GM12875 (cell line): ENCODE data around the gene ICOSLG.
"Not testable (repeated sequence)": the region's sequence is repeated elsewhere in the genome, so short reads cannot be mapped to it uniquely, and the experiment has no call there.

Source experiments
- H3K4me3 ChIP-seq: one replicate; pipeline ENCODE4 v1.5.1; 2011; ENCODE audit warnings: low read depth, low read length, control low read depth
- TF ChIP-seq, protein P1 (sequence below): IDR thresholded peaks from 2 replicates; pipeline ENCODE4 v1.5.1; 2011; ENCODE audit warnings: low read depth, mild to moderate bottlenecking, control low read depth, inconsistent platforms, low read length, moderate library complexity, borderline replicate concordance; ENCODE audit not compliant: insufficient read depth

Gene ICOSLG

DNA sequence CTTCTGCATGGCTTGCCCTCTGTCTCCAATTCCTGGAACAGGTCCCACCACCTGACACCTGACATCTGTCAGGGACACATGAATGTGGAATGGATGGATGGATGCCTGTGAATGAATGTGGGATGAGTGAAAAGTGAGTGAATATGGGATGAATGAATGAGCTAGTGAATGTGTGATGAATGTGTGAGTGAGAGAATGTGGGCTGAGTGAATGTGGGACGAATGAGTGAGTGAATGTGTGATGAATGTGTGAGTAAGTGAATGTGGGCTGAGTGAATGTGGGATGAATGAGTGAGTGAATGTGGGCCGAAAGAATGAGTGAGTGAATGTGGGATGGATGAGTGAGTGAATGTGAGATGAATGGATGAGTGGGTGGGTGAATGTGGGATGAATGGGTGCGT, 29.2 kb downstream of the ICOSLG start:
- H3K4me3 ChIP-seq, result not testable (repeated sequence)

- peak overlapping the region; percentile 10 for H3K4me3 ChIP-seq
Observed at GRCh38 chr21:44207860-44208646, 32.7 kb downstream of the ICOSLG start.

DNA sequence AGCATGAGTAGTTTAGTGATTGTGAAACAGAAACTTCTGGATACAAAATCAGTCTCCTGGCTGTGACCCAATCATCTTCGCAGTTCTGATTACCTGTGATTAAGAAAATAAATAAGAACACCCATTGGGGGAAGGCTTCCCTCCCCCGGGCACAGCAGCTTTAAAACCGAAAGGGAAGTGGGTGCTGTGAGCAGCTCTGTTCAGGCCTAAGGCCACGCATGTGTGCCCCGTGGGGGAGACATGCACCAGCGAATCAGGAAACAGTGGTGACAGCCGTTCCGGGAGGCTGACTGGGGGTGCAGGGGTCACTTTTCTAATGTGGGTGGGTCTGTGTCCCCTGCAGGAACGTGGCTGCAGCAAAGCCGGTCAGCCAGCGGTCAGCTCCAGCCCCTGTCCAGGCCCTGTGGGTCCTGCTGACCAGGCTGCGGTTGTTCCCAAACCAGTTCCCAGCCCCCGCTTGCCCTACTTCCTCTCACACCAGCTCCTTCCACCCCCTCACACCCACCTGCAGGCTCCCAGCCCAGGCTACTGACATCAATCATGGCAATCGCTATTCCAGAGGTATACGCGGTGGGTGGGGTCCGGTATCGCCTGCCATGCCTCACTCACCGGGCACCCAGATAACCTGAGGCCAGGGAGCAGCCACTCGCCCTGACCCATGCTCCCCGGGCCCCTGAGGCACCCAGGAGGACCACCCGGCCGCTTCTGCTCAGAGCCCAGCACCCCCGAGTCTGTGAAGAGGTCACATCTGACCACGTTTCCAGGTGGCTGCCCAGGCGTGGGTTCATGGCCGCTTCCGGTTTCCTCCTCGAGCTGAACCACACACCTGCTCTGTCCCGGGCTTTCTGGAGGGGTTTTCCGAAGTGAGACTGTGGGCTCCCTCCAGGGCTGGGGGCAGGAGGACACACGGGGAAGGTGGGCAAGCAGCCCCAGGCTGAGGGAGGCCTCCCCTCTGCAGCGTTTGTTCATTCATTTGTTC, 33.8 kb downstream of the ICOSLG start:
- not testable (repeated sequence) for H3K4me3 ChIP-seq

GRCh38 chr21:44206187-44206586, 34.6 kb downstream of the ICOSLG start:
- not testable (repeated sequence) for H3K4me3 ChIP-seq

- not testable (repeated sequence) for H3K4me3 ChIP-seq
Observed at GRCh38 chr21:44202590-44203299, 38.0 kb downstream of the ICOSLG start.

- H3K4me3 ChIP-seq, result not testable (repeated sequence)
Observed at GRCh38 chr21:44199997-44200396, 40.7 kb downstream of the ICOSLG start.

DNA sequence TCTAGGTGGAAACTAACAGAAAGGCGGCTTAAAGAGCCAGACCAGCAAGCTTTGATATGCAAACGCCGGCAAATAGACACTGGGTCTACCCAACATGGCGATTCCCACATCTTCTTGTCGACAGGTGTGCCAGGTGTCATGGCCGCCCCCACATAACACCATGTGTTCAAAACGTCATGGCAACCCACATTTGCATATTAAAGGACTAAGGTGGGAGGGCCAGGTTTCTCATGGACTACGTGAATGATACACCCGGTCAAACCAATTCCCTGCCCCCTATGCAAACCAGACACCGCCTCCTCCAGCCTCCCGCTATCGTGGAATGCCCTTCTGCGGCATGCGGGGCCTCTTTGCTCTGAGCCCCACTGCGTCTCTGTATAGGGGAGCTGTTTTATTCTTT, 41.3 kb downstream of the ICOSLG start:
- TF ChIP-seq, protein P1, sequence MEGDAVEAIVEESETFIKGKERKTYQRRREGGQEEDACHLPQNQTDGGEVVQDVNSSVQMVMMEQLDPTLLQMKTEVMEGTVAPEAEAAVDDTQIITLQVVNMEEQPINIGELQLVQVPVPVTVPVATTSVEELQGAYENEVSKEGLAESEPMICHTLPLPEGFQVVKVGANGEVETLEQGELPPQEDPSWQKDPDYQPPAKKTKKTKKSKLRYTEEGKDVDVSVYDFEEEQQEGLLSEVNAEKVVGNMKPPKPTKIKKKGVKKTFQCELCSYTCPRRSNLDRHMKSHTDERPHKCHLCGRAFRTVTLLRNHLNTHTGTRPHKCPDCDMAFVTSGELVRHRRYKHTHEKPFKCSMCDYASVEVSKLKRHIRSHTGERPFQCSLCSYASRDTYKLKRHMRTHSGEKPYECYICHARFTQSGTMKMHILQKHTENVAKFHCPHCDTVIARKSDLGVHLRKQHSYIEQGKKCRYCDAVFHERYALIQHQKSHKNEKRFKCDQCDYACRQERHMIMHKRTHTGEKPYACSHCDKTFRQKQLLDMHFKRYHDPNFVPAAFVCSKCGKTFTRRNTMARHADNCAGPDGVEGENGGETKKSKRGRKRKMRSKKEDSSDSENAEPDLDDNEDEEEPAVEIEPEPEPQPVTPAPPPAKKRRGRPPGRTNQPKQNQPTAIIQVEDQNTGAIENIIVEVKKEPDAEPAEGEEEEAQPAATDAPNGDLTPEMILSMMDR, result no peak

GRCh38 chr21:44197156-44197516, 43.6 kb downstream of the ICOSLG start:
- H3K4me3 ChIP-seq, result not testable (repeated sequence)

More for the DNA sequence above, 41.3 kb downstream of the ICOSLG start:
- no peak overlapping the region for H3K4me3 ChIP-seq

- not testable (repeated sequence) for H3K4me3 ChIP-seq
Observed at GRCh38 chr21:44196212-44197155, 44.3 kb downstream of the ICOSLG start.

GRCh38 chr21:44194888-44195287, 45.9 kb downstream of the ICOSLG start:
- not testable (repeated sequence) for H3K4me3 ChIP-seq

DNA sequence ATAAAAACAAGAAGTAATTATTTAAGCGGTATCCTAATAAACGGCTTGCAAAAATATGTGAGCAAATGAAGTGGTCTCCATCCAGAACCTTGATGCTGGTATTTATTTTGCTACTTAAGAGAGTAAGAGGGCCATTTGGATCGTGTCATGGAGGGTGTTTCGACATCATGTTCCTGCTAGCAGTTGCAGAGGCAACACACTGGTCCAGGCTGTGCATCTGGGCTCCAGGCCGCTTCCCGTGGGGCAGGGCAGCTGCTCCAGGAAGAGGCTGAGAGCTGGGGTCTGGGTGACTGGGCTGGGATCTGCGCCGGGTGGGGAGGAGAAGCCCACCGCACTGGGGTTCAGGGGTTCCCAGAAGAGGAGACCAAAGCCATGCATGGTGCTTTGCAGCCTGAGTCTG, 46.3 kb downstream of the ICOSLG start:
- not testable (repeated sequence) for H3K4me3 ChIP-seq

DNA sequence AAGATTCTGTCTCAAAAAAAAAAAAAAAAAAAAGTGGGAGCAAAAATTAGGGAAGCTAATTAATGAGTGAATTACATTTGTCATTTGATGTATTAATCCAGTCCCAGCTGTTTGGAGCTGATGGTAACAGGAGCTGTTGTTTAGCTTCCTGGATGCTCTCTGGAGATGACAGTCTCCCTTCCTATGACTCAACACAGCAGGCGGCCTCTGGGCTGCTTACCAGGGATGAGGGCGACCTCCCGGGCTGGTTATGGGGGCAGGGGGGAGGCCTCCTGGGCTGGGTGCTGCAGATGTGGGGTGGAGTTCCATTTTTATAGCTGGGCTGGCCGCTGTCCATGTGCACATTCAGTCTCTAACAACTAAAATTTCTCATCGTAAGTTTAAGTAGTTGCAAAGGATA, 47.6 kb downstream of the ICOSLG start:
- H3K4me3 ChIP-seq, result not testable (repeated sequence)

DNA sequence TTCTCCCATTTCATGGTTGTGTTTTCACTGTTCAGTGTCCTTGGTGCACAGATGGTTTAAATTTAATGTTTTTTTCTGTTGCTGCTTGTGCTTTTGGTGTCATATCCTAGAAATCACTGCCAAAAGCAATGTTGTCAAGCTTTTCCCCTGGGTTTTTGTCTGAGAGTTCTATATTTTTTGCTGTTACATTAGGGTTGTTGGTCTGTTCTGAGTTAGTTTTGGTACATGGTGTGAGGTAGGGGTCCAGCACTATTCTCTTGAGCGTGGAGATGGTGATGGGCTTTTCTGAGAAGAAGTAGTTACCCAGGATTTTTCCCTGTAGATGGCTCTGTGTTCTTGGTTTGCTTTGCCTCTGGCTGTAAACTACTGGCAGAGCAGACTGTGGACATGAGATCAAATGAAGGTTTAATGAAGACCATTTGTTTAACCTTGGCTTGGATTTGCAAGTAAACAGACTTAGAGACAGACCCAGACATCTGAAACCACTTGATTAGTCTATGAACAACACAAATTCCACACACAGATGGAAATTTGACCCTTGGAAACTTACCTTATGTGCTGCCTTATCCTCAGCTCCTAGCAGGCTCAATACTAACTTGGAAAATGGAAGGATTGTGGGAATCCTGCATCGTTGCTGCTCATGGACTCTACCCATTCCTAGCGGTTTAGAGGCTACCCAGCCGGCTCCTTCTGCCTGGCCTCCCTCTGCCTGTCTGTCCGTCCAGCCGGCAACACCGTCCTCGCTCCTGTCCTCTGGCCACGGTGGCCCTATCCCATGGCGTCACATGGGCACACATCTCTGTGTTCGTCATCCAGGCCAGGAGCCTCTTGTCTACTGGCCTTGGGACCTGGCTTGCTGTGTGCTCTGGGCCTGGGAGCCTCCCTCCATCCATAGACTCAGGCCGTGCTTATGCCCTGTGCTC, 50.1 kb downstream of the ICOSLG start:
- not testable (repeated sequence) for H3K4me3 ChIP-seq

DNA sequence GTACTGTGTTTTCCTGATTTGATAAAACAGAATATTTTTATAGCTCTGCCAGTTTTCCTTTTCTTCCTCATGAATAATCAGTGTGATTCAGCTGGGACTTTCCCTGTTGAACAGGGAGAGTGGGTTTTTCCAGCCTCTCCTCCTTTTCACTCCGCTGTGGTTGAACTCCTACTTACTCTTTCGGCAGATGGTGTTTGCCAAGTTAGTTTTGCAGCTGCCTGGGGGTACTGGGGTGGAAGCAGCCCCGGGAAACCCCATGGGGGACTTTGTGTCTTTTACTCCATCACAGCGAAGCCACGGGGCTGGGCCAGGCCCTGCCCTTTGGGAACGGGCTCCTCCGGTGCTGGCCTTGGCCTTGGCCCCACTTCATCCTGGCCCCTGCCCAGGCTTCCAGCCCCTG, 55.9 kb downstream of the ICOSLG start:
- H3K4me3 ChIP-seq, result not testable (repeated sequence)

DNA sequence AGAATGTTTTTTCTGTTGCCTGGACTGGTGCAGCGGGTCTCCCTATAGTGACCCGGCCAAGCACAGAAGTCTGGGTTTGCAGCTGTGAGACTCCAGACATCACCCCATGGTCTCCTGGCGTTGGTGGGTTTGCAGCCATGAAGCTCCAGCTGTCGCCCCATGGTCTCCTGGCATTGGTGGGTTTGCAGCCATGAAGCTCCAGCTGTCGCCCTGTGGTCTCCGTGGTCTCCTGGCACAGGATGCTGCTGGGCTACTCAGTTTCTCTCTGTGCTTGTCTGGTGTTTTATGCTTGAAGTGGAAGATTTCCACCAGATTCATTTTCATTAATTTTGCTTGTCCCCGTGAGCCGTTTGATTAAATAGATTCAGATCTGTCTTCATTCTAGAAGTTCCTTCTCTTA, 58.5 kb downstream of the ICOSLG start:
- H3K4me3 ChIP-seq, result not testable (repeated sequence)

GRCh38 chr21:44181506-44181905, 59.2 kb downstream of the ICOSLG start:
- H3K4me3 ChIP-seq, result not testable (repeated sequence)

- H3K4me3 ChIP-seq, result not testable (repeated sequence)
Observed at GRCh38 chr21:44176127-44176526, 64.6 kb downstream of the ICOSLG start.
